GM12892 (cell line): ENCODE data around the gene SMURF2.

Experiments used
- POLR2A ChIP-seq: IDR thresholded peaks from 2 replicates; pipeline ENCODE4 v1.6.1; 2011; ENCODE audit warnings: low read depth, low read length, control low read depth
- POLR2AphosphoS5 ChIP-seq: IDR thresholded peaks from 2 replicates; pipeline ENCODE4 v1.6.1; 2011; ENCODE audit warnings: low read depth, low read length, control low read depth
- TAF1 ChIP-seq: IDR thresholded peaks from 2 replicates; pipeline ENCODE4 v1.6.1; 2011; ENCODE audit warnings: low read depth, mild to moderate bottlenecking, control low read depth, low read length, borderline replicate concordance

DNA sequence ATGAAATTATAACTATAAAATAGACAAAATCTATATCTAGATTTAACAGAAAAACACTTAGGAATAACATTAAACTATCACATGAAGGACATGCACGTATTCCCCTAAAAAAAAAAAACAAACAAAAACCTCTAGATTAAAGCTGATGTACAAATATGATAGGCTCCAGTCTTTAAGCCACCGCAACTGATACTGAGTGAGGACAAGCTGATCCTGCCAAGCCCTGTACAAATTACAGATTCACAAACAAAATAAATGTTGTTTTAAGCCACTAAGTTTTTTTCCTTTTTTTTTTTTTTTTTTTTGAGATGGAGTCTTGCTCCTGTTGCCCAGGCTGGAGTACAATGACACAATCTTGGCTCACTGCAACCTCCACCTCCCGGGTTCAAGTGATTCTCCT lies 35.3 kb downstream of the SMURF2 start:
- TF ChIP-seq POLR2AphosphoS5 (no peak), TAF1 (no peak), POLR2A (no peak)
